Upper lobe of left lung (tissue), 6 donors: ENCODE results near the gene EIF1AD. TPM values are rescaled to one million over a fixed set of nuclear protein-coding genes. Genes with fewer than 3 reads are reported as not detected.
A peak's percentile ranks its signal among the peaks of the same experiment; 100 is the strongest.

Source experiments
- ATAC-seq, 2 donors: fragments of 200-7000 bp; cut with Tn5 transposase; one replicate each; pipeline ENCODE4 v1.9.1; 2022; ENCODE audit warnings: mild to moderate bottlenecking in 2 of 2, moderate library complexity in 2 of 2; ENCODE audit not compliant: low FRiP score in 2 of 2
- DNase-seq, 2 donors: peaks; one replicate each; pipeline ENCODE4 v3.0.0-alpha.2; 2019 to 2020
- H3K27ac ChIP-seq, 4 donors: fragments of 200-600 bp; sonication (generic); one replicate each; pipeline ENCODE4 v1.5.1; 2016 to 2019
- H3K27me3 ChIP-seq, 4 donors: fragments of 200-600 bp; sonication (generic); one replicate each; pipeline ENCODE4 v1.5.1; 2017 to 2019
- H3K36me3 ChIP-seq, 4 donors: fragments of 200-600 bp; sonication (generic); one replicate each; pipeline ENCODE4 v1.5.1; 2016 to 2019
- H3K4me1 ChIP-seq, 4 donors: fragments of 200-600 bp; sonication (generic); one replicate each; pipeline ENCODE4 v1.5.1; 2018 to 2019
- H3K4me3 ChIP-seq, 4 donors: fragments of 200-600 bp; sonication (generic); one replicate each; pipeline ENCODE4 v1.5.1; 2017 to 2019; ENCODE audit warnings: mild to moderate bottlenecking in 2 of 4, moderate library complexity in 1 of 4
- H3K9me3 ChIP-seq, 4 donors: fragments of 200-600 bp; sonication (generic); one replicate each; pipeline ENCODE4 v1.5.1; 2018 to 2019
- CTCF ChIP-seq, 6 experiments: fragments of 450-650 bp in 4 of 6; fragments of 200-600 bp in 2 of 6; sonication (generic) in 2 of 6; IDR thresholded peaks; one replicate each; pipeline ENCODE4 v1.5.1; 2016 to 2019; ENCODE audit warnings: antibody characterized with exemption in 6 of 6
- EP300 ChIP-seq, 4 donors: sonication (generic); formaldehyde crosslinking; IDR thresholded peaks; one replicate each; pipeline ENCODE4 v1.5.1; 2017; ENCODE audit warnings: antibody characterized with exemption in 4 of 4, control low read depth in 2 of 4
- POLR2A ChIP-seq, 4 donors: fragments of 450-650 bp; IDR thresholded peaks; one replicate each; pipeline ENCODE4 v1.5.1; 2016 to 2017; ENCODE audit warnings: antibody characterized with exemption in 4 of 4, mild to moderate bottlenecking in 2 of 4
- POLR2AphosphoS5 ChIP-seq, 2 donors: sonication (generic); formaldehyde crosslinking; IDR thresholded peaks; one replicate each; pipeline ENCODE4 v1.5.1; 2017; ENCODE audit warnings: antibody characterized with exemption in 2 of 2
- WGBS, 2 donors: methylation state at CpG; one replicate each; pipeline ENCODE4 v1.1.5; 2017 to 2018; 5-methylcytosine and 5-hydroxymethylcytosine counted together
- total RNA-seq, 6 donors: library from RNA; depleted of rRNA in 4 of 6; stranded (reverse); fragments of >200 nt in 4 of 6; gene quantifications; one replicate each; pipeline versions ENCODE4 v1.1.0 to v1.2.1, GENCODE V29; 2016 to 2021
- donor health status: DM: no; HTN: no; CAD: no; lungs with moderate emphysema.
- donor health status: DM: no; HTN: yes; CAD: no; lungs with severe emphysema.

EIF1AD gene
- total RNA-seq, 6 donors from 2014 or later: 22.8 to 37.4 (median 30.1) TPM

- Histone ChIP-seq H3K27me3 (peaks cover 0 to 10% (median 4%) of the 10 kb centered on the region in 4 donors), H3K36me3 (peaks cover 0 to 18% (median 8%) of the 10 kb centered on the region in 4 donors), H3K9me3 (no peaks in the 10 kb centered on the region), H3K4me1 (peaks cover 16 to 19% (median 17%) of the 10 kb centered on the region in 4 donors), H3K4me3 (no peak overlapping the region), H3K27ac (peak overlapping the region in 1 of 4 donors; percentile 38)
- no peak for TF ChIP-seq POLR2A (IDR thresholded peaks at IDR 0.05)
- ATAC-seq (no peak), DNase-seq (no peak)
- 45 to 47% methylated on average over 4 to 5 of the region's 5 CpGs for WGBS, 2 donors
Measured at GRCh38 chr11:66007201-66007634, 5.3 kb upstream of the EIF1AD start.

DNA sequence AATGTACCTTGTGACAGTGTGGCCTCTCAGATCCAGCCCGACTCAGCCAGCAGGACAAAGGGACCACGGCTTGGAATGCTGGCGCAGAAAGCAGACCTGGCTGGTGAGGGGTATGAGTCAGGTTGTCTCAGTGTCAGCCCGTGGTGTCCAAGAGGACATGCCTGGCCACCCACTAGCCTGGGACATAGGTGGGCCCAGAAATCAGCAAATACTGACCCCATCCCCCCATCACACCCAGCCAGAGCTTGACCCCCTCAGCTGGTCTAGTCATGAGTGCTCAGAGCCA, 4.9 kb upstream of the EIF1AD start:
- peaks cover 0 to 18% (median 8%) of the 10 kb centered on the region in 4 donors for H3K36me3 ChIP-seq
- TF ChIP-seq EP300 (IDR thresholded peaks at IDR 0.05) (no peak), POLR2AphosphoS5 (IDR thresholded peaks at IDR 0.05) (no peak), CTCF (IDR thresholded peaks at IDR 0.05) (no peak), POLR2A (IDR thresholded peaks at IDR 0.05) (no peak)
- peaks cover 0 to 7% (median 2%) of the 10 kb centered on the region in 4 donors for H3K27me3 ChIP-seq
- WGBS, 2 donors: 77% methylated on average over 4 of the region's 4 CpGs; no CpG with 5 or more reads in 1 of the 2 donors
- ATAC-seq: no peak
- no peak overlapping the region for H3K4me3 ChIP-seq
- H3K27ac ChIP-seq: no peak overlapping the region
- H3K4me1 ChIP-seq: peaks cover 12 to 16% (median 13%) of the 10 kb centered on the region in 4 donors
- no peak for DNase-seq
- no peaks in the 10 kb centered on the region for H3K9me3 ChIP-seq

DNA sequence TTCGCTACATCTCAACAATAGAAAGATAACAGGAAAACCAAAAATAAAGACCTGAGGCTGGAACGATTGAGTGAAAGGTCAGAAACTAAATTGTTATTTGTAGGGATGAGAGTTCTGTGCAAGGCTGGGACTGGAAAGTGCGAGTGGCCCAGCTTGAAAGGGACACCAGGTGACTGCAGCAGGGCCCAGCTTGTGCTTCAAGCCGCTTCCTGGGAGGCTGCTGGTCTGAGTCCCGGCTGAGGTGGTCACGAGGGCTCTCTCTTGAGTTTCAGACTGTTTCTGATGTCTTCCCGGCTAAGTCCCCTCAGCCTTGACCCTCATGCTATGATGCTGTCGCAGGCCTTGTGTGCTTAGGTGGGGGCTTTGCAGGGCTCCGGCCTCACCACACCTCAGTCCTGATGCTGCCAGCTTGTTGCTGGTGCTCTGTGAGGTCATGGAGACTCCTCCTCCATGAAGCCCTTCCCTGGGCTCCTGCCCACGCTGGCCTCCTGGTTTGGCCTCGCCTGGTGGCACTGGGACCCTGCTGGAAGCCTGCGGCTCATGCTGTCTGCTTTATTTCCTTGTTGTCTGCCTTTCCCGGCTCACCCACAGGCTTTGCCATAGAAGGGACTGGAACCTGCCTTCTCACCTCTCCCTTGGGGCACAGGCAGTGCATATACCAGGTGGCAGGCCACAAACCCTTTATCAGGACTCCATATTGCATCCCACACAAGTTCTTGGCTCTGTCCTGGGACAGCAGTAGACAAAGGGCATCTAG, 4.4 kb upstream of the EIF1AD start:
- peaks cover 0 to 18% (median 8%) of the 10 kb centered on the region in 4 donors for H3K36me3 ChIP-seq
- DNase-seq (no peak), ATAC-seq (no peak)
- peaks cover 9 to 12% (median 10%) of the 10 kb centered on the region in 4 donors for H3K4me1 ChIP-seq
- H3K9me3 ChIP-seq: no peaks in the 10 kb centered on the region
- TF ChIP-seq CTCF (IDR thresholded peaks at IDR 0.05) (no peak), POLR2AphosphoS5 (IDR thresholded peaks at IDR 0.05) (no peak), EP300 (IDR thresholded peaks at IDR 0.05) (no peak), POLR2A (IDR thresholded peaks at IDR 0.05) (no peak)
- no peak overlapping the region for H3K4me3 ChIP-seq
- H3K27ac ChIP-seq: no peak overlapping the region
- H3K27me3 ChIP-seq: peaks cover 0 to 1% (median 0%) of the 10 kb centered on the region in 4 donors
- WGBS, 2 donors: 86 to 90% methylated on average over 9 to 10 of the region's 13 CpGs

DNA sequence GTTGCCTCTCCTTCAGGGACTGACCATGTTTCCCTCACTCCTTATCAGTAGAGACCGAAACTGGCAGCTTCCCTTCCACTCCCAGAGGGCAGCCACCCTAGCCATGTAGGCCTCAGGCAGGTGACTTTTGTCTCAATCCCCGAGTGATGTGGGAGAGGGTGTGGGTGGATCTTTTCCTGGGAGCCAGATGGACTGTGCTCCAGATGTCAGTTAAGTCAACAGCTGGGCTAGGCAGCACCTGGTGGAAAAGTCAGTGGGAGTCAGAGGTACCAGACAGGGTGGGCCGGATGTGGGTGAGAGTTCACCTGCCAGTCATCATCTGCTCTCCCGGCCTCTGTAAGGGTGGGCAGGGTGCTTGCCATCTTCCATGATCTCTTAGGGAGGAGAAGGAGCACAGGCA, 2.2 kb upstream of the EIF1AD start:
- Histone ChIP-seq H3K4me1 (peaks cover 13 to 26% (median 24%) of the 10 kb centered on the region in 4 donors), H3K36me3 (peaks cover 9 to 30% (median 20%) of the 10 kb centered on the region in 4 donors), H3K27me3 (no peaks in the 10 kb centered on the region), H3K4me3 (no peak overlapping the region), H3K27ac (peak overlapping the region in 1 of 4 donors; percentile 20), H3K9me3 (no peaks in the 10 kb centered on the region)
- ATAC-seq (no peak), DNase-seq (no peak)
- no peak for TF ChIP-seq CTCF (IDR thresholded peaks at IDR 0.05)
- 79 to 91% methylated on average over 4 of the region's 4 CpGs for WGBS, 2 donors

- WGBS, 2 donors: 70 to 81% methylated on average over 6 of the region's 6 CpGs
- peak overlapping the region in 3 of 4 donors; percentile 63 to 97 (median 89) for H3K4me3 ChIP-seq
- TF ChIP-seq POLR2A (IDR thresholded peaks at IDR 0.05) (no peak), EP300 (IDR thresholded peaks at IDR 0.05) (no peak), POLR2AphosphoS5 (IDR thresholded peaks at IDR 0.05) (no peak), CTCF (IDR thresholded peaks at IDR 0.05) (no peak)
- no peak for ATAC-seq
- no peaks in the 10 kb centered on the region for H3K9me3 ChIP-seq
- no peaks in the 10 kb centered on the region for H3K27me3 ChIP-seq
- peaks cover 13 to 26% (median 24%) of the 10 kb centered on the region in 4 donors for H3K4me1 ChIP-seq
- DNase-seq: no peak
- H3K36me3 ChIP-seq: peaks cover 16 to 39% (median 29%) of the 10 kb centered on the region in 4 donors
- peak overlapping the region; percentile 91 to 94 (median 94) for H3K27ac ChIP-seq
Measured at GRCh38 chr11:66003291-66003690, 1.3 kb upstream of the EIF1AD start.
